CD4-positive, alpha-beta T cell (primary cell): ENCODE results near the gene HMCN2. TPM values are rescaled to one million over a fixed set of nuclear protein-coding genes. Genes with fewer than 3 reads are reported as not detected.

ENCODE experiments used
- ATAC-seq: fragments of 200-7000 bp; cut with Tn5 transposase; one replicate; pipeline ENCODE4 v1.10.0; 2022; ENCODE audit warnings: mild to moderate bottlenecking; ENCODE audit not compliant: poor library complexity
- CTCF ChIA-PET: fragments of 350-600 bp; sonication (Branson Sonifier 250); formaldehyde crosslinking; loops from one replicate; lab custom pipeline; 2021; ENCODE audit warnings: antibody characterized with exemption, inconsistent platforms; lab: Charles Lee
- POLR2A ChIA-PET: fragments of 350-600 bp; sonication (Branson Sonifier 250); formaldehyde crosslinking; loops from one replicate; lab custom pipeline; 2021; ENCODE audit warnings: antibody characterized with exemption, inconsistent platforms; lab: Charles Lee
- DNase-seq, 14 experiments: peaks; one replicate each; pipeline ENCODE4 v3.0.0-alpha.2; 2013 to 2020; ENCODE audit warnings: mixed read lengths in 2 of 14
- H3K27ac ChIP-seq, 2 donors: one replicate each; pipeline versions ENCODE4 v1.5.1 to v1.7.0; 2013; ENCODE audit warnings: low read length in 2 of 2, low read depth in 1 of 2, mild to moderate bottlenecking in 1 of 2
- H3K27me3 ChIP-seq, 2 experiments: 1 replicate in 1 of 2; 2 replicates in 1 of 2; pipeline versions ENCODE4 v1.6.1 to v1.7.0; 2013; ENCODE audit warnings: low read length in 2 of 2, control low read depth in 1 of 2, mild to moderate bottlenecking in 1 of 2, moderate library complexity in 1 of 2; ENCODE audit not compliant: insufficient read depth in 2 of 2, control insufficient read depth in 1 of 2
- H3K36me3 ChIP-seq: one replicate; pipeline ENCODE4 v1.6.1; 2013; ENCODE audit warnings: low read length, control low read depth; ENCODE audit not compliant: insufficient read depth
- H3K4me1 ChIP-seq: one replicate; pipeline ENCODE4 v1.6.1; 2013; ENCODE audit warnings: low read length, control low read depth; ENCODE audit not compliant: insufficient read depth
- H3K4me3 ChIP-seq: one replicate; pipeline ENCODE4 v1.5.1; 2013; ENCODE audit warnings: mild to moderate bottlenecking, low read length, moderate library complexity
- H3K9me3 ChIP-seq, 2 experiments: 1 replicate in 1 of 2; 2 replicates in 1 of 2; pipeline versions ENCODE4 v1.6.1 to v1.7.0; 2013; ENCODE audit warnings: low read length in 2 of 2, mild to moderate bottlenecking in 2 of 2, control low read depth in 1 of 2, moderate library complexity in 1 of 2; ENCODE audit not compliant: control insufficient read depth in 1 of 2, insufficient read depth in 1 of 2
- H3K27ac Mint-ChIP-seq: one replicate; pipeline ENCODE4 v1.8.0; 2020; ENCODE audit warnings: mixed read lengths
- H3K27me3 Mint-ChIP-seq: one replicate; pipeline ENCODE4 v1.8.0; 2021; ENCODE audit warnings: mixed read lengths
- H3K36me3 Mint-ChIP-seq: one replicate; pipeline ENCODE4 v1.8.0; 2021; ENCODE audit warnings: low read depth, mixed read lengths
- H3K4me1 Mint-ChIP-seq: one replicate; pipeline ENCODE4 v1.8.0; 2021; ENCODE audit warnings: low read depth, mixed read lengths
- H3K4me3 Mint-ChIP-seq: one replicate; pipeline ENCODE4 v1.8.0; 2020; ENCODE audit warnings: mild to moderate bottlenecking, mixed read lengths
- H3K9me3 Mint-ChIP-seq: one replicate; pipeline ENCODE4 v1.8.0; 2020; ENCODE audit warnings: mixed read lengths
- CTCF ChIP-seq: fragments of 200-600 bp; IDR thresholded peaks from one replicate; pipeline ENCODE4 v1.8.0; 2022; ENCODE audit warnings: antibody characterized with exemption, mild to moderate bottlenecking
- intact Hi-C, 2 experiments: fragments of 100-400 bp; cut with DNase I in 1 of 2; cut with micrococcal nuclease in 1 of 2; formaldehyde crosslinking; loops; one replicate each; pipeline versions ENCODE4 v1.15.1 to v1.9.0; 2023 to 2025; cut with DNase I, micrococcal nuclease
- total RNA-seq, 174 experiments: library from RNA in 2 of 174; stranded (reverse) in 2 of 174; gene quantifications; one replicate each; pipeline ENCODE4 v1.2.3 and lab custom pipeline; 2021 to 2026

HMCN2 gene
- total RNA-seq, 2 experiments from 2014 or later = not detected

GRCh38 chr9:130219661-130220096, 45.9 kb upstream of the HMCN2 start:
- intact Hi-C loops = no loop called here
- Mint-ChIP-seq H3K4me3 (no peak overlapping the region), H3K9me3 (no peaks in the 10 kb centered on the region), H3K36me3 (no peaks in the 10 kb centered on the region), H3K27ac (no peak overlapping the region), H3K27me3 (no peaks in the 10 kb centered on the region), H3K4me1 (no peaks in the 10 kb centered on the region)
- DNase-seq (no peak), ATAC-seq (no peak)
- Histone ChIP-seq H3K27ac (no peak overlapping the region), H3K4me1 (no peaks in the 10 kb centered on the region), H3K36me3 (no peaks in the 10 kb centered on the region), H3K4me3 (no peak overlapping the region), H3K27me3 (no peaks in the 10 kb centered on the region), H3K9me3 (no peaks in the 10 kb centered on the region)
- no peak for TF ChIP-seq CTCF
- ChIA-PET CTCF (no interaction called here), POLR2A (no interaction called here)

GRCh38 chr9:130220352-130220751, 45.2 kb upstream of the HMCN2 start:
- H3K27ac ChIP-seq = no peak overlapping the region
- no peaks in the 10 kb centered on the region for H3K4me1 ChIP-seq
- Mint-ChIP-seq H3K27me3 (no peaks in the 10 kb centered on the region), H3K27ac (no peak overlapping the region), H3K36me3 (no peaks in the 10 kb centered on the region), H3K4me3 (no peak overlapping the region), H3K4me1 (no peaks in the 10 kb centered on the region), H3K9me3 (no peaks in the 10 kb centered on the region)
- no peaks in the 10 kb centered on the region for H3K9me3 ChIP-seq
- no peak for ATAC-seq
- CTCF ChIA-PET = no interaction called here
- no peak for DNase-seq
- POLR2A ChIA-PET = no interaction called here
- no peak overlapping the region for H3K4me3 ChIP-seq
- H3K27me3 ChIP-seq = no peaks in the 10 kb centered on the region
- no peaks in the 10 kb centered on the region for H3K36me3 ChIP-seq
- no peak for TF ChIP-seq CTCF
- intact Hi-C loops = no loop called here

- no peak overlapping the region for H3K4me3 ChIP-seq
- H3K9me3 ChIP-seq = peaks cover 5% of the 10 kb centered on the region in 2 experiments
- intact Hi-C loops = no loop called here
- no peak for TF ChIP-seq CTCF
- no peak overlapping the region for H3K4me3 Mint-ChIP-seq
- no peaks in the 10 kb centered on the region for H3K27me3 Mint-ChIP-seq
- POLR2A ChIA-PET = no interaction called here
- H3K36me3 ChIP-seq = no peaks in the 10 kb centered on the region
- no peaks in the 10 kb centered on the region for H3K27me3 ChIP-seq
- DNase-seq = no peak
- H3K27ac Mint-ChIP-seq = no peak overlapping the region
- no peaks in the 10 kb centered on the region for H3K9me3 Mint-ChIP-seq
- CTCF ChIA-PET = no interaction called here
- H3K36me3 Mint-ChIP-seq = no peaks in the 10 kb centered on the region
- ATAC-seq = no peak
- no peak overlapping the region for H3K27ac ChIP-seq
- H3K4me1 ChIP-seq = no peaks in the 10 kb centered on the region
- H3K4me1 Mint-ChIP-seq = no peaks in the 10 kb centered on the region
Measured at GRCh38 chr9:130222833-130223232, 42.7 kb upstream of the HMCN2 start.
